Esophagus muscularis mucosa (tissue), 4 donors: ENCODE measurements around the gene PRKRA. TPM values are rescaled to one million over a fixed set of nuclear protein-coding genes. Genes with fewer than 3 reads are reported as not detected.
"Not testable (repeated sequence)": the region's sequence is repeated elsewhere in the genome, so short reads cannot be mapped to it uniquely, and the experiment has no call there.

Experiments used
- DNase-seq: peaks from one replicate; pipeline ENCODE4 v3.0.0-alpha.2; 2017; ENCODE audit errors: extremely low spot score
- H3K27ac ChIP-seq, 4 donors: fragments of 200-600 bp; sonication (generic); replicated peaks in 1 of 4; 1 replicate in 3 of 4; 2 replicates in 1 of 4; pipeline ENCODE4 v1.5.1; 2016 to 2019; ENCODE audit warnings: mild to moderate bottlenecking in 1 of 4
- H3K27me3 ChIP-seq, 4 donors: fragments of 200-600 bp; sonication (generic); one replicate each; pipeline versions ENCODE4 v1.5.1 to v1.6.0; 2016 to 2019
- H3K36me3 ChIP-seq, 4 donors: fragments of 200-600 bp; sonication (generic); one replicate each; pipeline ENCODE4 v1.5.1; 2016 to 2019
- H3K4me1 ChIP-seq, 4 donors: fragments of 200-600 bp; sonication (generic); one replicate each; pipeline ENCODE4 v1.5.1; 2016 to 2019
- H3K4me3 ChIP-seq, 4 donors: fragments of 200-600 bp; sonication (generic); 1 replicate in 2 of 4; 2 replicates in 2 of 4; pipeline ENCODE4 v1.5.1; 2016 to 2019; ENCODE audit warnings: mild to moderate bottlenecking in 4 of 4, moderate library complexity in 1 of 4
- H3K9me3 ChIP-seq, 4 donors: fragments of 200-600 bp; sonication (generic); 1 replicate in 3 of 4; 2 replicates in 1 of 4; pipeline ENCODE4 v1.5.1; 2016 to 2019
- EP300 ChIP-seq: sonication (generic); formaldehyde crosslinking; IDR thresholded peaks from one replicate; pipeline ENCODE4 v1.6.1; 2017; ENCODE audit warnings: antibody characterized with exemption
- POLR2A ChIP-seq: fragments of 450-650 bp; IDR thresholded peaks from one replicate; pipeline ENCODE4 v1.6.1; 2017; ENCODE audit warnings: antibody characterized with exemption, moderate library complexity, mild to moderate bottlenecking, low read depth
- POLR2AphosphoS5 ChIP-seq, 2 donors: sonication (generic); formaldehyde crosslinking; IDR thresholded peaks; one replicate each; pipeline ENCODE4 v1.6.1; 2017; ENCODE audit warnings: antibody characterized with exemption in 2 of 2
- WGBS: methylation state at CpG from one replicate; pipeline ENCODE4 v1.1.5; 2018; 5-methylcytosine and 5-hydroxymethylcytosine counted together
- intact Hi-C: fragments of 100-400 bp; cut with DNase I; formaldehyde crosslinking; loops from one replicate; pipeline ENCODE4 v1.15.1; 2023
- total RNA-seq, 4 donors: library from RNA; depleted of rRNA; stranded (reverse); fragments of >200 nt; gene quantifications; one replicate each; pipeline versions ENCODE4 v1.1.0 to v1.2.1, GENCODE V29; 2016
- TF ChIP-seq, protein P1 (sequence below), 3 experiments: fragments of 200-600 bp in 2 of 3; fragments of 450-650 bp in 1 of 3; sonication (generic) in 2 of 3; IDR thresholded peaks; one replicate each; pipeline ENCODE4 v1.5.1; 2017 to 2019; ENCODE audit warnings: antibody characterized with exemption in 3 of 3, mild to moderate bottlenecking in 2 of 3, moderate library complexity in 1 of 3

The PRKRA gene
- total RNA-seq, 4 donors from 2014 or later, result 74.5 to 90.9 (median 75.7) TPM

DNA sequence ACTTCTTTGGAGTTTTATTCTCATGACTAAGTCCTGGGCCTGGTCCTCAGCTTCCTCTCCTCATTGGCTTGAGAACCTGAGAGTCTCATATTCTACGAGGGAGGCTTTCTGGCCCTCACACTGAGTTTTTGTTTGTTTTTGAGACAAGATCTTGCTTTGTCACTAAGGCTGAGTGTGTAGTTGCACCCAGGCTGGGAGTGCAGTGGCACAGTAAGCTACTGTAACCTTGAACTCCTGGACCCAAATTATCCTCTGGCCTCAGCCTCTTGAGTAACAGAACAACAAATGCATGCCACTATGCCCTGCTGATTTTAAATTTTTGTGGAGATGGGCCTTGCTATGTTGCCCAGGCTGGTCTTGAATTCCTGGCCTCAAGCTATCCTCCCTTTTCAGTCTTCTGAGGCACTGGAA, 22.6 kb downstream of the PRKRA start:
- WGBS, result 100% methylated on average over 1 of the region's 1 CpG
- peaks cover 23 to 72% (median 62%) of the 10 kb centered on the region in 4 donors for H3K36me3 ChIP-seq
- H3K27me3 ChIP-seq, result no peaks in the 10 kb centered on the region
- H3K4me1 ChIP-seq, result no peaks in the 10 kb centered on the region
- H3K27ac ChIP-seq, result no peak overlapping the region
- peaks cover 0 to 6% (median 0%) of the 10 kb centered on the region in 4 donors for H3K9me3 ChIP-seq
- no peak for TF ChIP-seq POLR2A
- TF ChIP-seq POLR2AphosphoS5 (IDR thresholded peaks at IDR 0.05), result no peak
- TF ChIP-seq, protein P1, sequence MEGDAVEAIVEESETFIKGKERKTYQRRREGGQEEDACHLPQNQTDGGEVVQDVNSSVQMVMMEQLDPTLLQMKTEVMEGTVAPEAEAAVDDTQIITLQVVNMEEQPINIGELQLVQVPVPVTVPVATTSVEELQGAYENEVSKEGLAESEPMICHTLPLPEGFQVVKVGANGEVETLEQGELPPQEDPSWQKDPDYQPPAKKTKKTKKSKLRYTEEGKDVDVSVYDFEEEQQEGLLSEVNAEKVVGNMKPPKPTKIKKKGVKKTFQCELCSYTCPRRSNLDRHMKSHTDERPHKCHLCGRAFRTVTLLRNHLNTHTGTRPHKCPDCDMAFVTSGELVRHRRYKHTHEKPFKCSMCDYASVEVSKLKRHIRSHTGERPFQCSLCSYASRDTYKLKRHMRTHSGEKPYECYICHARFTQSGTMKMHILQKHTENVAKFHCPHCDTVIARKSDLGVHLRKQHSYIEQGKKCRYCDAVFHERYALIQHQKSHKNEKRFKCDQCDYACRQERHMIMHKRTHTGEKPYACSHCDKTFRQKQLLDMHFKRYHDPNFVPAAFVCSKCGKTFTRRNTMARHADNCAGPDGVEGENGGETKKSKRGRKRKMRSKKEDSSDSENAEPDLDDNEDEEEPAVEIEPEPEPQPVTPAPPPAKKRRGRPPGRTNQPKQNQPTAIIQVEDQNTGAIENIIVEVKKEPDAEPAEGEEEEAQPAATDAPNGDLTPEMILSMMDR (IDR thresholded peaks at IDR 0.05), result no peak
- TF ChIP-seq EP300, result no peak
- no peak for DNase-seq
- no peak overlapping the region for H3K4me3 ChIP-seq
- intact Hi-C loops, result no loop called here

DNA sequence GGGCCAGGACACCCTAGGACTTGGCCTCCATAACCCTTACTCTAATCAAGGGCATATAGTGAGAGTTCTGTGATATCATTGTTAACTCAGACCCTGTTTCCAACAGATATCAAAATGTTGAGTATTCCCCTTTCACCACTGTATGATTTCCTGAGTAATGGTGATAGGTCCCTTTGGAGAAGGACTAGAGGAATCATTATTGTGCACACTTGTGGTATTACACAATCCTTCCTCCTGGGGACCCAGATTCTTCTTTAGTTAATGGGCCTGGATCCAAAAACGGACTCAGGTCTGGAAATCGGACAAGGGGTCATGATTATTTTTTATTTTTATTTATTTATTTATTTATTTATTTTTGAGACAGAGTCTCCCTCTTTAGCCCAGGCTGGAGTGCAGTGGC, 23.5 kb downstream of the PRKRA start:
- Histone ChIP-seq H3K9me3 (peaks cover 0 to 6% (median 0%) of the 10 kb centered on the region in 4 donors), H3K27ac (no peak overlapping the region), H3K27me3 (no peaks in the 10 kb centered on the region), H3K4me1 (no peaks in the 10 kb centered on the region), H3K4me3 (no peak overlapping the region), H3K36me3 (peaks cover 19 to 67% (median 53%) of the 10 kb centered on the region in 4 donors)
- TF ChIP-seq EP300 (no peak), POLR2A (no peak), POLR2AphosphoS5 (IDR thresholded peaks at IDR 0.05) (no peak)
- TF ChIP-seq, protein P1 (IDR thresholded peaks at IDR 0.05), result no peak
- DNase-seq, result no peak
- 79% methylated on average over 2 of the region's 2 CpGs for WGBS
- intact Hi-C loops, result no loop called here

DNA sequence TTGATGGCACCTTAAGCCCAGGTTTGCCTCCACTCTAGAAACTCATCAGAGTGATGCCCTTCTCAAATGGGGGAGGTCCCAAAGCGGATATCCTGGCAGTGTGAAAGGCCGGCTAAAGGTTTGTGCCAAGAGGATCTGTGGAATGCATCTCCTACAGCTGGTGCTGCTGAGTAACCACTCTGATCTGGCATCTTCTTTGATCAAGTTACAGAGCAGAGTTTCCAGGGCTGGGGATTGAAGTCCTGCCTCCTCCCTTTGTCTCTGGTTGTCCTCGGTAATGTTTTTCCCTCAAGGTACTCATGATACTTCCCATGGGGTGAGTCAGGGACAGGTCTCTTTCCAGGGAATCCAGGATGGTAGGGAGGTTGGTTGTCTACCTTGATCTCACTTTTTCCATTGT, 24.6 kb downstream of the PRKRA start:
- H3K9me3 ChIP-seq, result peaks cover 0 to 6% (median 0%) of the 10 kb centered on the region in 4 donors
- H3K27ac ChIP-seq, result no peak overlapping the region
- TF ChIP-seq EP300 (no peak), POLR2A (no peak), POLR2AphosphoS5 (IDR thresholded peaks at IDR 0.05) (peak in 1 of 2 donors; percentile 6)
- TF ChIP-seq, protein P1 (IDR thresholded peaks at IDR 0.05), result no peak
- no peak for DNase-seq
- no peaks in the 10 kb centered on the region for H3K4me1 ChIP-seq
- H3K27me3 ChIP-seq, result no peaks in the 10 kb centered on the region
- 90% methylated on average over 3 of the region's 3 CpGs for WGBS
- peaks cover 11 to 57% (median 42%) of the 10 kb centered on the region in 4 donors for H3K36me3 ChIP-seq
- no peak overlapping the region for H3K4me3 ChIP-seq
- intact Hi-C loops, result no loop called here

DNA sequence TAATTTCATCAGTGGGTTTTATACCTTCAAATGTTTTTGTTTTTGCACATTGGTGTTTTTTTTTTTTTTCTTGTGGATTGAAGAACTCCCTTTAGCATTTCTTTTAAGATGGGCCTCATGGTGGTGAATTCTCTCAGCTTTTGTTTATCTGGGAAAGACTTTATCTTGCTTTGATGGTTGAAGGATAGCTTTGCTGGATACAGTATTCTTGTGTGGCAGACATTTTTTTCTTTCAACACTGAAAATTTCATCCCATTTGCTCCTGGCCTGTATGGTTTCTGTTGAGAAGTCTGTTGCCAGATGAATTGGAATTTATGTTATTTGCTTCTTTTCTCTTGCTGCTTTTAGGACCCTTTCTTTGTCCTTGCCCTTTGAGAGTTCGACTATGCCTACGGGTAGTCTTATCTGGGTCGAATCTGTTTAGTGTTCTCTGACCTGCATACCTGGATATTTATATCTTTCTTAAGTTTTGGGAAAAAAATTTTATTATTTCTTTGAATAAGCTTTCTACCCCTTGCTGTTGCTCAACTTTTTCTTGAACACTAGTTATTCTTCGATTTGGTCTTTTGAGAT, 25.6 kb downstream of the PRKRA start:
- peaks cover 0 to 6% (median 0%) of the 10 kb centered on the region in 4 donors for H3K9me3 ChIP-seq
- no peak for TF ChIP-seq EP300
- no peak for TF ChIP-seq POLR2A
- no peak for TF ChIP-seq POLR2AphosphoS5 (IDR thresholded peaks at IDR 0.05)
- TF ChIP-seq, protein P1 (IDR thresholded peaks at IDR 0.05), result no peak
- no peaks in the 10 kb centered on the region for H3K4me1 ChIP-seq
- no peak overlapping the region for H3K27ac ChIP-seq
- H3K27me3 ChIP-seq, result no peaks in the 10 kb centered on the region
- WGBS, result 97% methylated on average over 4 of the region's 4 CpGs
- H3K4me3 ChIP-seq, result no peak overlapping the region
- intact Hi-C loops, result no loop called here
- H3K36me3 ChIP-seq, result peaks cover 3 to 47% (median 34%) of the 10 kb centered on the region in 4 donors
- no peak for DNase-seq

DNA sequence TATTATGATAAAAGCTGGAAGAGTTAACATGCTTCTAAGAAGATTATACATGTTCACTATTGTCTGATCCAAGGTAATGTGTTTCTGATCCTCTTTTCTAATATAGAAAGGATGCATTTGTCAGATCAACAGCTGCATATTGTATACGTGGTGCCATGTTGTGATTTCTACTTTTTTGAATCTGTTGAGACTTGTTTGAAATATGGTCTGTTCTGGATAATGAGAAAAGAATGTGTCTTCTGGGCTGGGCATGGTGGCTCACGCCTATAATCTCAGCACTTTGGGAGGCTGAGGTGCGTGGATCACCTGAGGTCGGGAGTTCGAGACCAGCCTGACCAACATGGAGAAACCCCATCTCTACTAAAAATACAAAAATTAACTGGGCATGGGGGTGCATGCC, 27.2 kb downstream of the PRKRA start:
- whole genome bisulfite sequencing, result 95% methylated on average over 5 of the region's 5 CpGs
- DNase-seq, H3K4me1 ChIP-seq, intact Hi-C loops, H3K27ac ChIP-seq, H3K27me3 ChIP-seq, H3K4me3 ChIP-seq, H3K9me3 ChIP-seq: not testable (repeated sequence)
- peaks cover 0 to 31% (median 19%) of the 10 kb centered on the region in 4 donors for H3K36me3 ChIP-seq
